Activated CD8-positive, alpha-beta memory T cell treated with anti-CD3 and anti-CD28 coated beads for 1 hour (primary cell): ENCODE data around the gene USP24.
"Not testable (repeated sequence)": the region's sequence is repeated elsewhere in the genome, so short reads cannot be mapped to it uniquely, and the experiment has no call there.

ENCODE experiments used
- DNase-seq, 2 donors: peaks; one replicate each; pipeline ENCODE4 v3.0.0-alpha.2; 2020; ENCODE audit warnings: low read depth in 1 of 2; ENCODE audit errors: extremely low read depth in 1 of 2

The USP24 gene

DNA sequence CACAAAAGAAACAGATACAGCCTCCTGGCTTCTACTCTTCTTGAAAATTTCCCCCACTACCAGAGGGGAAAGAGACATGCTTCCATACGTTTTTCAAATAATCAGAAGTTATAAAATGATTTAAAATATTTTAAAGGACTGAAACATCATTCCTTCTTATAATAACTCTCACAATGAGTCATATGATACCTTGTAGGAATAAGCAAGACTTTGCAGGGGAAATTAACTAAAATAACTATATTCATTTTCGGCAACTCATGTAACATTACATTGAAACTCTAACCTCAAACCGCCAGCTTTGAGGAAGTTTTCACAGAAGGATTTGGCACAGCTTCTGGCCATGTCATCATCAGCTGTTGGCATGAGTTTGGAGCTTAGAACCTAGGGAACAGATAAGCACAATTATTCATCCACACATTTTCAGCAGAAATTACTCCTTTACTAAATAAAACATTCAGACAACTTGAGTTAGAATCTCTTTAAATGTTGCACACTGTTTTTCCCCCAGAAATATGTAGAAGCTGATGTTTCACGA is 85.9 kb downstream of the USP24 start:
- no peak for DNase-seq

DNA sequence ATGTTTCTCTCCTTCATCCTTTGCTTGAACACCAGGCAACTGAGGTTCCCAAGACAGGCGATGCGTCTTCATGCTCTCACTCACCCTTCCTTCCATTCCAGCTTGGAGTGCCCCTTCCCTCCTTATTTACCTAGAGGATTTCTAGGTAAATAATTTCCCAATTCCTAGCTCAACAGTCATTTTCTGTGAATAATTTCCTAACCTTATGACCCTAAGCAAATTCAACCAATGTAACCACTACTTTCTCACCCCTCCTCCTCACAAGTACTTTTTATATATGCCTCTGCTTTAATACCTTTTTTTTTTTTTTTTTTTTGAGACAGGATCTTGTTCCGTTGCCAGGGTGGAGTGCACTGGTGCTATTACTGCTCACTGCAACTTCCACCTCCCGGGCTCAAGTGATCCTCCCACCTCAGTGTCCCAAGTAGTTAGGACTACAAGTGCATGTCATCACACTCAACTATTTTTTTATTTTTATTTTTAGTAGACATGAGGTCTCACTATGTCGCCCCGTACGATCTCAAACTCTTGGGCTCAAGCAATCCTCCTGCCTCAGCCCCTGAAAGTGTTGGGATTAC is 86.7 kb downstream of the USP24 start:
- no peak for DNase-seq

DNA sequence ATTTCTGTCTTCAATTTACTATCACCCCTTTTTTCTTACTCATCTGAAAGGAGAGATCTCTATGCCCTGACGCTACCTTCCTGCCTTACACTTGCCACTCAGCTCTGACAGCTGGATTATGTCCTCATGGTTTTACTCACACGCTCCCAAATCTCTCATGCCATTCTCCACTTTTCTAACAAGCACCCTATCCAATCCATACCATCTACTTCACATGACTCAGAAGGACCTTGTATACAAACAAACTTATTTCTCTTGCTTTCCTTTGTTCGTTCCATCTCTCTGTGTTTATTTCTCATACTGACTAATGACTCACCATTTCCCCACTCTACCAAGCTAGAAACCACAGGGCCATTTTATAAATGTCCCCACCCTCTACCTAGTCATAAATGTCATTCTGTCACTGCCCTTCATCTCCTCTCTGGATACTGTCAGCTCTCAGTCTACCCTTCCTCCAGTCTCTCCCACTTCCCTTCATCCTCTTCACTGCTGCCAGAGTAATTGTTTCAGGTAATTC is 87.3 kb downstream of the USP24 start:
- DNase-seq = no peak

DNA sequence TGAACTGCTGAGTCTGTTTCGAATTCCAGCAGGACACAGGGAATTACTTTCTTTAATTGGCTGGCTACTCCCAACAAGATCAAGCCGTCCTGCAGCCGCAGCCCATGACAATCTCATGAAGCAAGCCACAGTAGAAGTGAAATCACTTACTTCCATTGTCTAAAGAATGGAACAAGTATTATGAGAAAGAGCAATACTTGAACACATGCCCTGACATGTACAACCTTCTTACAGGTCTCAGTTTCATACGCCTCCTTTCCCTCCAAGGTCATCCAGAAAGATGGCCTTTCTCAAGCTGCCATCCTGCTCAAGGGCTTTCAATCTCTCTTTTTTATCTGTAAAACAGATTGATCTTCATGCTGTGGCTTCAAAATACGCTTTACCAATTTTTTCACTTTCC is 90.7 kb downstream of the USP24 start:
- DNase-seq = no peak

DNA sequence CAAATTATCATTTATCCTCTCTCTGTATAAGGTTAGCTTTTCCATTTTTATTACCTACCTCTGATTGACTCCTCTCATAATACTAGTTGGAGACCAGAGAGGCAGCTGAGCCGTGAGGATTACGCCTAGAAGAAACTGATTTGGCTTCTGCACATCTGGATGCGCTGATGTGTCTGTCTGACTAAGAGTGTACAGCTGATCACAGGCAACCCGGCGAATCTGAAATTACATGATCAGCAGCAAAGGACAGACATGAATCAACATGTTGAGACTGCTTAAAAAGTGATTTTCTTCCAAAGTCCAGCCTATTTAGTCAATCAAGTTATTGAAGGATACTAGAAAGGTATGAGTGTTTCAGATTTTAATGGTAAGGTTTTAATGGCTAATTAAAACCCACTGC is 94.6 kb downstream of the USP24 start:
- no peak for DNase-seq

DNA sequence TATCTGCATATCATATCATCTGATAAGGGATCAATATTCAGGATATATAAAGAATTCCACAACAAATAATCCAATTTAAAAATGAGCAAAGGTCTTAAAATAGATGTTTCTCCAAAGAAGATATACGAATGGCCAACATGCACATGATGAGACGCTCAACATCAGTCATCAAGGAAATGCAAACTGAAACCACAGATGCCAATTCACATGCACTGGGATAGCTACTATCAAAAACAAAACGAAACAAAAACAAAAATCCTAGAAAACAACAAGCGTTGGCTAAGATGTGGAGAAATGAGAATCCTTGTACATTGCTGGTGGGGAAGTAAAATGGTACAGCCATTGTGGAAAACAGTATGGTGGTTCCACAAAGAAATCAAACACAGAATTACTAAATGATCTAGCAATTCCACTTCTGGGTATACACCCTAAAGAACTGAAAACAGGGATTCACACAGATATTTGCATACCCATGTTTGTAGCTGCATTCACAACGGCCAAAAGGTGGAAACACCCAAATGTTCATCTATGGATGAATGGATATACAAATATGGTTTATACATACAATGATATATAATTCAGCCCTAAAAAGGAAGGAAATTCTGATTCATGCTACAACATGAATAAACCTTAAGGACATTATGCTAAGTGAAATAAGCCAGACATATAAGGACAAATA is 96.4 kb downstream of the USP24 start:
- DNase-seq = no peak

DNA sequence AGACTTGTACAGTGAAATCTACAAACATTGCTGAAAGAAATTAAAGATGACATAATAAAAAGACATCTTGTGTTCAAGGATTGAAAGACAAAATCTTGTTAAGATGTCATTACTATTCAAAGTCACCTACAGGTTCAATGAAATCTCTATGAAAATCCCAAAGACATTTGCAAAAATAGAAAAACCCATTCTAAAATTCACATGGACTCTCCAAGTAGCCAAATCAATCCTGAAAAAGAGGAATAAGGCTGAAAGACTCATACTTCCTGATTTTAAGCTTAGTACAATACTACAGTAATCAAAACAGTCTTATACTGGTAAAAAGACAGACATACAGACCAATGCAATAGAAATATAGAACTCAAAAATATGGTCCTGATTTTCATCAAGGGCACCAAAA is 97.2 kb downstream of the USP24 start:
- DNase-seq = no peak

DNA sequence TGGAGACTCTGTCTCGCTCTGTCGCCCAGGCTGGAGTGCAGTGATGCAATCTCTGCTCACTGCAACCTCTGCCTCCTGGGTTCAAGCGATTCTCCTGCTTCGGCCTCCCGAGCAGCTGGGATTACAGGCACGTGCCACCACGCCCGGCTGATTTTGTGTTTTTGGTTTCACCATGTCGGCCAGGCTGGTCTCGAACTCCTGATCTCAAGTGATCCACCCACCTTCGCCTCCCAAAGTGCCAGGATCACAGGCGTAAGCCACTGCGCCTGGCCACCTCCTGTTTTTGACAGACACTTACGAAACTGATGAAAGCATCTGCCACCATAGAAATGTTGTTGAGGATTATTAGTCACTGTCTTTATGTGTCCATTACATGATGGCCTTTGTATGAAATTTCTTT is 106.2 kb downstream of the USP24 start:
- not testable (repeated sequence) for DNase-seq

DNA sequence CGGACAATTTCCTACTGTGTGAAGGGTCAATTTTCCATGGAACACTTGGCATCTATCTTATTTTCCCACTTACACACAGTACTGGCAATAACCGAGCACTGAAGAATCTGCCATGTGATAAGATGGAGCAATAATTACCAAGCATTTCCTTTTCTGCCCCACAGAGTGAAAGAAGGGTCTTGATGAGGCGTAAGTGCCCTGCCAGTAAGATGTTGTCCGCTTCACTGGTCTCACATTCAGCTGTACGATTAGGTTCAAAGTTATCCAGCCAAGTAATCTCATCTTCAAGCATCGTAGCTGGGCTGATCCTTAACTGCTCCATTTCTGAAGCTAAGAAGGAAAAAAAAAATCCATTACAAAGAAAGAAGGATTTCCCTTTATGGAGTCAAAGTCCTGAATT is 108.1 kb downstream of the USP24 start:
- DNase-seq = no peak

DNA sequence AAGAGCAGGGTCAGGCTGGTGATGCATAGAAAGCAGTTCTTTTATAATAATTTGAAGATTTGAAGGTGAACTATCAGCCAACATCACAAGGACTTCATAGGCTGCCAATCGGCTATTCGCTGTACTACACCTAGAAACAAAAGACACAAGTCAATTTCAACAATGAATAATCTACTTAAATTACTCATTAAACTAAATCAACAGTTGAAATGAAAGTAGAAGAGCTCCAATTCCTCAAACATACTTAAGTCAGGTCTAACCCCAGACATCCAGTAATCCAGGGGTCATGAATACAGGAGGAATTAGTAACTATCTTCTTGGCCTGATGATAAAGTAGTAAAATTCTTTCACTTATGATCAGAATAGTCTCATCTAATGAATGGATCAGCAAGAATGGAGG is 111.3 kb downstream of the USP24 start:
- DNase-seq = no peak

DNA sequence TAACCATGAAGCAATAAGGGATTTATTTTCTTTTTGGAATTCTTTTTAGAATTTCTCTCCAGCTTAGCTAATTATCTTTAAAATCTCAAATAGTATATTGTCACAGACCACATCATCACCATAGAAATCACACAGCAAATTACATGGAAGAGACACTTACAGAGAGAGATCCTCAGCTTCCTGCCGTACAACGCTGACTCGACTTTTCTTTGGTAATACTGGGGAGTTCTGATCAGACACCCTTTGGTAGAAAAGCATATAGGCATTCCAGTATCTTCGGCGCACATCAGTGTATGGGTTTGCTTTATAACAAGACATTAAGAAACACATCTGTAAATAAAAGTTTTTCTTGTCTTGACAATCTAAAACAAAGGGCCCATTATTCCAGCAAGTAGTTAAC is 120.1 kb downstream of the USP24 start:
- no peak for DNase-seq

DNA sequence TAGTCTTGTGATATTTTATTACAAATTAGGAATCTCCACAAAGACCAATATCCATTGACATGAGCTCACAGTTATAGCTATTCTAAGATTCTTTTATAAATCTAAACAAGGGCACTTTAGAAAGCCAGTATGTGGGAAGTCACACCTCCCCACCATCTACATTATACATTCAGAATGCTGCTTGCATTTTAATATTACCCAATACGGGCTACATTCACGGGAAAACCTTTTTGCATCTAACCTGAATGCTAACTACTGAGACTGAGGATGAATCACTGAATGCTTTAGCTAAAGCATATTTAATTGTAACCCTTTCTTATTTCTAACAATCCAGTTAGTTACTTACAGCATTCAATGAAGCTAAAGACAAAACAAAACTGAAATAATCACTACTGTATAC is 122.7 kb downstream of the USP24 start:
- no peak for DNase-seq

DNA sequence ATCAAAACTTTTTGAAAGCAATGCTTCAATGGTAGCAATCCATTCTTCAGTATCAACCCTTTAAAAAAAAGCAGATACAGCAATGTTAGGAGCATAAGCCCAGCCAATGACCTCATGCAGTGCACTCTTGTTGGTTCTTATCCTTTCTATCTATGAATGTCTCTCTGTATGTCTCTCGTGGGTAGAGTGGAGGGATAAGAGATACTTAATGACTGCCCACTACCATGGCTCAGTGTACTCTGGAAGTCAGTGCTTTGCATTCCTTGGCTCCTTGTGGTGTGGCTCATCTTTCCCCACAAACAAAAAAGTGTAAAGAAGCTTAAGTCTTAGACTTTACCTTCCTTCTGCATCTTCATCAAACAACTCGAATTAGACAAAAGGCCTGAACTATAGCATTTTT is 125.5 kb downstream of the USP24 start:
- no peak for DNase-seq

DNA sequence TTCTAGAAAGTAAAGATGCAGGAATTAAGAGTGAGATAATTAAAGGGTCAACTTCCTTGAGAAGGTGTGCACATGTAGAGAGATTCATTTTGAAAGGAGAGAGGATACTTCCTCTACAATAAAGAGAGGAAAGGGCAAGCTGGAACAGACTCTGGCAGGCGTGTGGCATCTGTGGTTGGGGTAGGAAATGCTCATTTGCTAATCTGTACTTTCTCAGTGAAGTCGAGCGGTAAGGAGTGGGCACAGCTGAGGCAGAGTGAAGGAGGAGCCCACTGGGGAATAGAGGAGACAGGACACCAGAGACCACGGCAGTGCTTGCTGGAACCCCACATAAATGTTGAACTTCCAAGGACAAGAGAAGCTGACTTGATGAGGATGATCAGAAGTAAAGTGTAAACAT is 126.8 kb downstream of the USP24 start:
- no peak for DNase-seq

DNA sequence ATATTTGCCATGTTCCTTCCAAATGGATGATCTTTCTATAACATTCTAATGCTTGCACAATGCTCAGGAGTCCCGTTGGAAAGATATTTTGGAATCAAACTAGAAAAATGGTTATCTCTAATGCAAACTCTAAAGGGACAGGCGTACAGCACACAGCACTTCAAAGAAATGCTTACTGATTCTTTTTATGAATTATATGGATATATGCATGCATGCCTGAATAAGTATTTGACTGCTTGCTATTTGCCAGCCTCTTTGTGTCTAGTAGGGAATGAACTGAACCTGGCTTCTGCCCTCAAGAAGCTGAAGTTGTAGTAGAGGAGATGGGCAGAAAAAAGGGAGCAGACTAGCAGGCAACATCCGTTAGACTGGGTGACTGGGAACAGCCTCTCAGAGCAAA is 127.7 kb downstream of the USP24 start:
- DNase-seq = no peak

DNA sequence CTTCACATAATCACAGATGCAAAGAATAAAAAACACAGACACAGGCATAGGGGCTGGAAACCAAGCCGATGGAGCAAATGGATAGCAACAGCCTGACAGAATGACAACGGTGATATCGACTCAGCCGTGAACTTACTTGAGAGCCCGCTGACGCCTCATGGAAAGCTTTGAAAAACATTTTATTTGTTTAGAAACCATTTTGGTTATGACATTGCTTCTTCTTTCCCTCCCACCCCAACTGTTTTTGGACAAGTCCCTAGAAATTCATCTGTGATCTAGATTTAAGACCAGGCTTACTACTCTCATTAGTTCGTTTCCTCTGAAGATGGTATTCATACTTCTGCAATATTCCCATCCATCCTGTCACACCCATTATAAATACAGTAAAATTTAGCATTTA is 130.9 kb downstream of the USP24 start:
- no peak for DNase-seq

DNA sequence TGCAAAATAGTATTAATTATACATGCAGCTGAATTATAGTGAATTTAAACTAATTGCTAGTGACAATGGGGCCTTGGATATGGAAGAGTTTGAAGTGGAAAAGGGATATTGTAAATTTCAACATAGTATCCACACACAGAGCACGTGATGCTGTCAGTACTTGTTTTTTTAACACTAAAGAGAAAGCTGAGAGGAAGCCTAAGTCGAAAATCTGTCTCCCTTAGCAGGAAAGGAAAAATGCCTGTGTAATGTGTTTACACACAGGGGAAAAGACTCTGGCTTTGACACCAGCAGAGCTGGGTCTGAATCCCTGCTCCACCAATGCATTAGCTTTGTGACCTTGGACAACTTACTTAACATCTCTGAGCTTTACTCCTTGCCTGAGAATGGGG is 133.3 kb downstream of the USP24 start:
- no peak for DNase-seq

DNA sequence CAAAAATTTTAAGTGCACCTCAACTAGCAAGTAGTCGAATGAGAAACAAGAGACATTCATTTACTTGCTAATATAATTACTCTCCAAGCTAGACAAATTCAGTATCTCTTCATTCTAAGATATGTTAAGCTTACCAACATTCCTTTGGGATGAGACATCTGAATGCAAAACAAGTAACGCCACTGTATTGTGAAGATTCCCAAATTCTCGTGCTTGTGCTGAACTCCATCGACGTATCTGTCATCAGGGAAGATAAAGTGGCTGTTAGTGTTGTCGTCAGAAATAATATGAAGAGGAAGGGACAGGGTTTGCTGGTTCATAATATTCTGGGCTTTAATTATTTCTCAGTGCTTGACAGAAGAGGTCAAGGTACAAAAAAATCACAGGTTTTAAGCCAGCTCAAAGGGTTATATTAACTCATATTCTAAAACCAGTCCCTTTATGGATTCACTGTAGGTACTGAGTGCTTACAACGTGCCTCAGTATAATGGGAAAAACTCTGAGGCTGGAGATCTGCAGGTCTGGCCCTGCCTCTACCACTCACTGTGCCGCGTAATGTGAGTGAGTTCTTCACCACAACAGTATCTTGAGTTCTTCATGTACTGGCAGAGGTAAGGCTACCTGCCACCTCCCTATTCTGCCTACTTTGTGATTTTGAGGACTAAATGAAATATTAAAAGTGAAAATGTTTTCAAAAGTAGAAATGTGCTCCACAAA is 133.8 kb downstream of the USP24 start:
- DNase-seq = no peak

DNA sequence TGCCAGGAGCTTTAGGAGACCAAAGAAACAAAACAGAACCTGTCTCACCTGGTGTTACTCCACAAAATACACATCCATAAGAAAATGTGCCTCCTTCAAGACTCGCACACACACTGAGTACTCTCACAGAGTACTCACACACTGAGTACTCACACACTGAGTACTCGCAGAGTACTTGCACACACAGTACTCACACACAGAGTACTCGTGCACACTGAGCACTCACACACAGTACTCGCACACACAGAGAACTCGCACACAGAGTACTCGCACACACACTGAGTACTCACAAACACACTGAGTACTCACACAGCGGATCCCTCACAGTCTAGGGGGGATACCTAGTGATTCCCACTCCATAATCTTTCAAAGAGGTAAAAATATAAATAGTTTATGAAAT is 135.5 kb downstream of the USP24 start:
- no peak for DNase-seq

DNA sequence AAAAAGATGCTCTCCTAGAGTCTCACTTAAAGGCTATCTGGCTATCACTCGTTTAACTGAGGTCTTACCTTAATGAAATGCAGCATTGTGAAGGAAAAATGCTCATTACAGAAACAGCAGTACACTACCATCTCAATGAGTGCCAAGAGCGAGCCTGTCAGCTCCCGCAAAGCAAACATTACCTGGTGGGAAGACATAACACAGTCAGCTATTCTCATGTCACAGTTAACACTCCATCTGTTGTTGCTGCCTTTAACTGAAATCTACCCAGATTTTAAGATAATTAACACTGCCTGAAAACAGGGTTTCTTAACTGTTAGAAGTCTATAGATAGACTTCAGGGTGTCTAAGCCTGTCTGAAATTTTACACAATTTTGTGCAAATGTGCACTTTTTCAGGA is 136.7 kb downstream of the USP24 start:
- DNase-seq = no peak

DNA sequence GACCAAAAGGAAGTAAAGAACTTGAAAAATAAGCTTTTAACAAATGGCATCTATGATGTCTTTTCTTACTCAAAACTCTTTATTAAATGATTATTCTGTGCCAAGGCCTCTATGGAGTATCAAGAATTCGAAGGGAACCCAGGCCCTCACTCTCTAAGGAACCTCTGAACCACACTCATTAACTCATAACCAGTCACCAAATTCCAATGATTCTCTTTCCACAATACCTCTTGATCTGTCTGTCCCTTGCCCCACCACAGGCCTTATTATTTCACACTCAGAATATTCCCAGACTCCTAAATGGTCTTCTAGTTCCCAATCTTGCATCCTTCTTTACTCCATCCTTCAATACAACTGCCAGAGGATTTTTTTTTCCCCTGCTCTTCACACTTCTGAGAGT is 138.8 kb downstream of the USP24 start:
- DNase-seq = no peak

DNA sequence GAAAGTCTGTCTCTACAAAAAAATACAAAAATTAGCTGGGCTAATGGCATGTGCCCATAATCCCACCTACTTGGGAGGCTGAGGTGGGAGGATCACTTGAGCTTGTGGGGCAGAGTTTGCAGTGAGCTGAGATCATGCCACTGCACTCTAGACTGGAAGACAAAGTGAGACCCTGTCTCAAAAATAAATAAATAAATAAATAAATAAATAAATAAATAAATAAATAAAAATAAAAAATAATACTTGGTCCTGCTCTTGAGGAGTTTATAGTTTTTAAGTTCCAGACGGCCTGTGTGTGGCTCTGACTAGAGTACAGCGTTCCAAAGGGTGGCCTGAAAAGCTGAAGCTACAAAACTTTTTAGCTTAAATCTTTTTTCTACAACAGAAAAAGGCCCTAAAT is 140.7 kb downstream of the USP24 start:
- no peak for DNase-seq
